Omental fat pad (tissue), 4 donors: ENCODE results near the gene OSER1. TPM values are rescaled to one million over a fixed set of nuclear protein-coding genes. Genes with fewer than 3 reads are reported as not detected.

Source experiments
- ATAC-seq: fragments of 150-250 bp; one replicate; pipeline ENCODE4 v1.9.1; 2016; ENCODE audit warnings: mild to moderate bottlenecking, moderate library complexity; ENCODE audit not compliant: low FRiP score
- DNase-seq: peaks from one replicate; pipeline ENCODE4 v3.0.0-alpha.2; 2019; ENCODE audit warnings: low spot score
- total RNA-seq, 4 donors: library from RNA; depleted of rRNA; stranded (reverse); fragments of >200 nt; gene quantifications; one replicate each; pipeline ENCODE4 v1.1.0, GENCODE V29; 2016
- TF ChIP-seq, protein P1 (sequence below), 3 donors: fragments of 450-650 bp; IDR thresholded peaks; one replicate each; pipeline ENCODE4 v1.5.1; 2016 to 2017; ENCODE audit warnings: antibody characterized with exemption in 3 of 3, mild to moderate bottlenecking in 3 of 3, moderate library complexity in 2 of 3

Gene OSER1
- total RNA-seq, 4 donors from 2014 or later: 42.8 to 65.0 (median 49.7) TPM

DNA sequence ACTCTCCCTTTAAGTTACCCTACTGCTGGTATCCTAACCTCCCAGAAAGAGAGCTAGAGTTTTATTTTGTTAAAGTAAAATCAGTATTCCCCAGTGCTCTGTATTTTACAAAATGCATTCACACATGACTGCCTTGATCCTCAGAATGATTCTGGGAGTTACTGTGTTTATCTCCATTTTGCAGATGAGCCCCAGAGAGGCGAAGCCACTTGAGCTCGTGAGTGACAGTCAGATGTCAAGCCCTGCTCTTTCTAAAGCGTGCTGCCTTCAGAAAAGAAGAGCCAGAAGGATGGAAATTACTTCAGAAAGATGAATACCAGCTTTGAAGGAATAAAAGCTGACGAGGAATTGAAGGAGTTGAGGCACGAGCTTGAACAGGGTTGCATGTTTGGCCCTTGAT, 14.1 kb upstream of the OSER1 start:
- TF ChIP-seq, protein P1, sequence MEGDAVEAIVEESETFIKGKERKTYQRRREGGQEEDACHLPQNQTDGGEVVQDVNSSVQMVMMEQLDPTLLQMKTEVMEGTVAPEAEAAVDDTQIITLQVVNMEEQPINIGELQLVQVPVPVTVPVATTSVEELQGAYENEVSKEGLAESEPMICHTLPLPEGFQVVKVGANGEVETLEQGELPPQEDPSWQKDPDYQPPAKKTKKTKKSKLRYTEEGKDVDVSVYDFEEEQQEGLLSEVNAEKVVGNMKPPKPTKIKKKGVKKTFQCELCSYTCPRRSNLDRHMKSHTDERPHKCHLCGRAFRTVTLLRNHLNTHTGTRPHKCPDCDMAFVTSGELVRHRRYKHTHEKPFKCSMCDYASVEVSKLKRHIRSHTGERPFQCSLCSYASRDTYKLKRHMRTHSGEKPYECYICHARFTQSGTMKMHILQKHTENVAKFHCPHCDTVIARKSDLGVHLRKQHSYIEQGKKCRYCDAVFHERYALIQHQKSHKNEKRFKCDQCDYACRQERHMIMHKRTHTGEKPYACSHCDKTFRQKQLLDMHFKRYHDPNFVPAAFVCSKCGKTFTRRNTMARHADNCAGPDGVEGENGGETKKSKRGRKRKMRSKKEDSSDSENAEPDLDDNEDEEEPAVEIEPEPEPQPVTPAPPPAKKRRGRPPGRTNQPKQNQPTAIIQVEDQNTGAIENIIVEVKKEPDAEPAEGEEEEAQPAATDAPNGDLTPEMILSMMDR (IDR thresholded peaks at IDR 0.05): no peak
- no peak for ATAC-seq
- no peak for DNase-seq

DNA sequence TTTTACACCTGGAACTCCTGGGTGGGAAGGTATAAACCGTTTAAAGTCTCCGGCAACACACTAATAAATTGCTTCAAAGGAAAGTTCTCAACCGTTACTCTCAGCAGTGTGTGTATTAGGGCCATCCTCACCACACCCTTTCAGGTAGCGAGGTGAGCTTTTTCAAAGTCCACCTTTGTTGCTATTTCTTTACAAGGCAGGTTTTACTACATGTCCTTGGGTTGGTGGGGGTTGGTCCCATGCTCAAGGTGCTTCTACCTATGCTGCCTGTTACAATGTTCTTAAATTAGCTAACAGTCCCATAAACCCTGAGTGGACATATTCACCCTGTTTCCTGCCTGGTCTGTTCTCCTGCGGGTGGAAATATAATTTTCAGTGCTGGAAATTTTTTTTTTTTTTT, 13.2 kb upstream of the OSER1 start:
- no peak for ATAC-seq
- no peak for DNase-seq
- TF ChIP-seq, protein P1 (IDR thresholded peaks at IDR 0.05): no peak

DNA sequence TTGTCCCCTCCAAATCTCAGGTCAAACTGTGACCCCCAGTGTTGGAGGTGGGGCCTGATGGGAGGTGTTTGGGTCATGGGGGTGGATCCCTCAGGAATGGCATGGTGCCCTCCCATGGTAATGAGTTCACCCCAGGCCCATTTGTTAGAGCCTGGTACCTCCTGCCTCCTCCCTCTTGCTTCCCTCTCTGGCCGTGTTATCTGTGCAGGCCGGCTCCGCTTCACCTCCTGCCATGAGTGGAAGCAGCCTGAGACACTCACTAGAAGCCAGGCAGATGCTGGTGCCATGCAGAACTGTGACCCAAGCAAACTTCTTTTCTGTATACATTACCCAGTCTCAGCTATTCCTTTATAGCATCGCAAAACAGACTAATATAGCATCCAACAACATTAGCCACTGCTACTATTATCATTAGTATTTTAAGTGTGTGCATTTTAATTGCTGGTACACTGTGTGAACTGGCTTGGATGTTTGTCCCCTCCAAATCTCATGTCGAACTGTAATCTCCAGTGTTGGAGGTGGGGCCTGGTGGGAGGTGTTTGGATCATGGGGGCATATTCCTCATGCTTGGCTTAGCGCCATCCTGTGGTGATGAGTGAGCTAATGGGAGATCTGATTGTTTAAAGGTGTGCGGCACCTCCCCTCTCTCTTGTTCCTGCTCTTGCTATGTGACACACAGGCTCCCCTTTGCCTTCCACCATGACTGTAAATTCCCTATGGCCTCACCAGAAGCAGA, 12.2 kb upstream of the OSER1 start:
- TF ChIP-seq, protein P1 (IDR thresholded peaks at IDR 0.05): no peak
- DNase-seq: no peak
- ATAC-seq: no peak

DNA sequence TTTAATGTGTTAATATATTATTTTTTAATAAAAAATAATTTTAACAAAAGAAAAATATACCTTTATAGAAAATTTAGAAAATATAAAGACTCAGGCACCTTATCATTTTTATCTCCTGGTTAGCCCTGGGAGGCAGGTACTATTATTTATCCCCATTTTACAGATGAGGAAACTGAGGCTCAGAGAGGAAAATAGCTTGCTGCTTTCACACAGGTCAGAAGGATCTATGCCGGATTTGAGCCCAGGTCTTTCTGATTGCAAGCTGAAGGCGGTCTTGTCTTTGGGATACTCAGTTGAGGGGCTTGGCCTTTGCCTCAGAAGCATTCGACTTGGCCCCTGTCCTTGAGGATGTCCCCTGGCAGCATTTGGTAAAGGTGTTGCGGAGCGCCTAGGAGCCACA, 11.5 kb upstream of the OSER1 start:
- DNase-seq (no peak), ATAC-seq (no peak)
- TF ChIP-seq, protein P1 (IDR thresholded peaks at IDR 0.05): no peak

DNA sequence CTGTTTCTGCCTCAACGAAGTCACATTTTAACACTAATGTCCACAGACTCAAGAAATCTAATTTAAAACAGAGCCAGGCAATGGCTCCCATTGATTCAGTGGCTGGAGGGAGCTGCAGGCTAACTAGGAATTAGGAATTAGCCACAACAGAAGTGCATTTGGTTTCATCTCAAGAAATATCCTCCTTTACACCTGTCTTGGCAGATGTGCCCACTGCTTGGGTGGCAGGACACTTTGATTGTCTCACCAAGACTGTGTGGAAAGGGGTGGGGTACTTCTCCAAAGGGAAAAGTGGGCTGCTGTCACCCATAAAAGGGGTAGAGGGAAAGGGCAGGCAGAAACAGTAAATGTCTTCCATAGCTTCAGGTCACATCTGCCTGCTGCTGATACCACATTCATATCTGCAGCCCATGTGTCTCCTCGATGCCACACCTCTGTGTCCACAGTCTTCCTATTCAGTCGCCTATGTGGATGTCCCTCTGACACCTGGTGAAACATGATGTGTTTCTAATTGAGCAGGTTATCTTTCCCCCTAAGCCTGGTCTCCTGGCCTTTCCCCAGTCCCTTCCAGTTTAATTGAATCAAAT, 10.9 kb upstream of the OSER1 start:
- no peak for DNase-seq
- TF ChIP-seq, protein P1 (IDR thresholded peaks at IDR 0.05): no peak
- ATAC-seq: no peak

DNA sequence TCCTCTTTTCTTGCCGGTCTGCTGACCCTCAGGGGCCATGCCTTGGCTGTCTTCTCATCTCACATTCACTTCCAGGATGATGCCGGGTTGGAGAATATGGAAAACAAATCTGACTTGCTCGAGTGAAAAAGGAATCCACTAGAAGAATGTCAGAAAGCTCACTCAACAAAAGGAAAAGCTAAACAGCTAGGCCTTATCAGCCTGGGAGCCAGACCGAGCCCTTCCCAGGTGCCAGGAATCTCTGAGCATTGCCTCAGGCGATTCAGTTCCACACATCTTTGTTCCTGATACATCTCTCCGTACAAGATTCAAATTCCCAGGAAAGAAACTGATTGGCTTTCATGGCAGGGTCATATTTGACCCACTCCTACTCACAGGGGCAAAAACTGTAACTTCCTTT, 9.2 kb upstream of the OSER1 start:
- ATAC-seq (no peak), DNase-seq (no peak)
- TF ChIP-seq, protein P1 (IDR thresholded peaks at IDR 0.05): no peak

DNA sequence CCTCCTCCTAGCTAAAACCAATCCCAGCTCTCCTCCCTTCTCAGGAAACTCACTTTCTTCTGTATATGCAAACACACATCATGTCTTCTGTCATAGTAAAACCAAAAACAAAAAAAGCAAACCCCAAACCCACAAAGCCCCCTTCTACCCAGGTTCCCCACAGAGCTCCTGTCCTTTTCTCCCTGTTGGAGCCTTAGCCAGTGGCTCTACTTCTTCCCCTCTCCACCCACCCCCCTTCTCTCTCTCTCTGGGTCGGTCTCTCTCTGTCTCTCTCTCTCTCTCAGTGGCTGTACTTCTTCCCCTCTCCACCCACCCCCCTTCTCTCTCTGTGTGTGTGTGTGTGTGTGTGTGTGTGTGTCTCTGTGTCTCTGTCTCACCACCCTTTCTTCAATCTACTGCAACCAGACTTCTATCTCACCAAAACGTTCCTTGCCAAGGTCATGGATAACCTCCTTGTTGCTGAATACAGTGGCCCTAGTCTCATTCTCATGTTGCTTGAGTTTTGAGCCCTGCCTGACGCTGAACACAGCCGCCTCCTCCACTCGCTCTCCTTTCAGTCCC, 8.7 kb upstream of the OSER1 start:
- ATAC-seq (no peak), DNase-seq (no peak)
- TF ChIP-seq, protein P1 (IDR thresholded peaks at IDR 0.05): no peak
